Astrocyte (in vitro differentiated cells and primary cell): ENCODE results near the gene CHCT1.

ENCODE experiments used
- CTCF ChIP-seq: IDR thresholded peaks from 2 replicates; pipeline ENCODE4 v1.5.1; 2011; ENCODE audit warnings: low read depth, mild to moderate bottlenecking, inconsistent platforms, low read length, moderate library complexity; ENCODE audit not compliant: insufficient read depth
- EZH2 ChIP-seq: IDR thresholded peaks from 2 replicates; pipeline ENCODE4 v1.6.1; 2012; ENCODE audit warnings: mild to moderate bottlenecking, low read length, inconsistent platforms; ENCODE audit not compliant: insufficient read depth

DNA sequence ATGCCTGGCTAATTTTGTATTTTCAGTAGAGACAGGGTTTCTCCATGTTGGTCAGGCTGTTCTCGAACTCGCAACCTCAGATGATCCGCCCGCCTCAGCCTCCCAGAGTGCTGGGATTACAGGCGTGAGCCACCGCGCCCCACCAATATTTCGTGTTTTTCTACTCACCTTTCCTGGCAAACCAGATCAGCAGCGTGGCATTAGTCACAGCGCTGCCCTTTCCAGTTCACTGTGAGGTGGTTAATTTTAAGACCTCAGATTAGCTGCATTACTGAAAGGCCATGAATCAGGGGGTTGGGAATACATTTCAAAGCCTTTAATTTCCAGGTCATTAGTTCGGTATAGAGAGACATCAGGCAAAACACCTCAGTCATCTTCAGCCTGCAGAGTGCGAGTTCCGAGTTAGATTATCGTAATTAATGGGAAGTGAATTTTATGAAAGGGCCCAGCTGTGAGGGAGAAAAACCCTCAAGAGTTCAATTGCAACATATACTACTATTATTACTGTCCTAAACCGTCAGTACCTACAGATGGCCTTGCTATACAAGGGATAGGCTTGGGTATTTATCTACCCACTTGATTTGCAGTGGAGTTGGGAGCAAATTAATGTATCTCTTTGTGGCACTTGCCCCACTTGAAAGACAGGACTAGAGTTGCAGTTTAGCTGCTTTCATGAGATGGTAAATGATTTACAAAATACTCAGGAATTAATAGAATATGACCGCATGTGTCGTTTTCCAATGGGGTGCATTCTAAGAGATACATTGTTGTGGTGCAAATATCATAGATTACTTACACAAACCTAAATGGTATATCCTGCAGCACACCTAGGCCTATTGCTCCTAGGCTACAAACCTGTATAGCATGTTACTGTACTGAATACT is 28.2 kb upstream of the CHCT1 start:
- no peak for TF ChIP-seq CTCF
- no peak for TF ChIP-seq EZH2
